Measurements from ENCODE around the gene TPH1.

DNA sequence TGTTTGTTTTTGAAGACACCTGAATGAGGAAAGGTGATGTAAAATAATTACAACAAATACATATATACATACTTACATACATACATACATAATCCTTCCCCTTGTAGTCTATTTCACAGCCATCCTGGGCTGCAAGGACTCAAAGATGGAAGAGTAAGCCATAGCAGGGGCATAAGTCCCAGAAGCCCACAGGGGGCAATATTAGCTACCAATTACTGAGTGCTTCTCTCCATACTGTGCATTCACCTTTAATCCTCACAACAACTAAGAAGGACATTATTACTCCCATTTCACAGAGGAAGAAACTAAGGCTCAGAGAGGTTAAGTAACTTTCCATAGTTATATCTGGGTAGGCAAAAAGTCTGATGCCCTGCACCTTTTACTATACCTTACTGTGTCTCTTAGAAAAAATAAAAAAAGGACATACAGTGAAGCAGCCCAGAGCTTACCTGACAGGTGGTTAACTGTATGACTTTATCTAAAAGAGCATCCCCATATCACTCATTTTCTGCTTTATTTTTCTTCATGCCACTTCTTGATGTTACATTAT is 35.9 kb downstream of the TPH1 start:
- TF ChIP-seq, protein P1, sequence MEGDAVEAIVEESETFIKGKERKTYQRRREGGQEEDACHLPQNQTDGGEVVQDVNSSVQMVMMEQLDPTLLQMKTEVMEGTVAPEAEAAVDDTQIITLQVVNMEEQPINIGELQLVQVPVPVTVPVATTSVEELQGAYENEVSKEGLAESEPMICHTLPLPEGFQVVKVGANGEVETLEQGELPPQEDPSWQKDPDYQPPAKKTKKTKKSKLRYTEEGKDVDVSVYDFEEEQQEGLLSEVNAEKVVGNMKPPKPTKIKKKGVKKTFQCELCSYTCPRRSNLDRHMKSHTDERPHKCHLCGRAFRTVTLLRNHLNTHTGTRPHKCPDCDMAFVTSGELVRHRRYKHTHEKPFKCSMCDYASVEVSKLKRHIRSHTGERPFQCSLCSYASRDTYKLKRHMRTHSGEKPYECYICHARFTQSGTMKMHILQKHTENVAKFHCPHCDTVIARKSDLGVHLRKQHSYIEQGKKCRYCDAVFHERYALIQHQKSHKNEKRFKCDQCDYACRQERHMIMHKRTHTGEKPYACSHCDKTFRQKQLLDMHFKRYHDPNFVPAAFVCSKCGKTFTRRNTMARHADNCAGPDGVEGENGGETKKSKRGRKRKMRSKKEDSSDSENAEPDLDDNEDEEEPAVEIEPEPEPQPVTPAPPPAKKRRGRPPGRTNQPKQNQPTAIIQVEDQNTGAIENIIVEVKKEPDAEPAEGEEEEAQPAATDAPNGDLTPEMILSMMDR (IDR thresholded peaks at IDR 0.05 in 4 of 5, conservative IDR thresholded peaks at IDR 0.05 in 1 of 5): no peak
- no peak for TF ChIP-seq POLR2A (IDR thresholded peaks at IDR 0.05)

All from gastrocnemius medialis (tissue), 4 donors.